PC-9 (cell line): ENCODE data around the gene VSTM2L. TPM values are rescaled to one million over a fixed set of nuclear protein-coding genes. Genes with fewer than 3 reads are reported as not detected.

Source experiments
- BruUV-seq: library from RNA; stranded (reverse); fragments of 400-500 nt; replicated peaks from 2 replicates; lab custom pipeline; 2021; lab: Mats Ljungman, UMichigan
- CTCF ChIA-PET: fragments of 300-600 bp; sonication (Branson Sonifier 250); formaldehyde crosslinking; loops from one replicate; lab custom pipeline; 2022; ENCODE audit warnings: antibody characterized with exemption; lab: Charles Lee
- POLR2A ChIA-PET: fragments of 300-600 bp; sonication (Branson Sonifier 250); formaldehyde crosslinking; loops from one replicate; lab custom pipeline; 2022; ENCODE audit warnings: antibody characterized with exemption; ENCODE audit not compliant: unreplicated experiment; lab: Charles Lee
- DNase-seq, 2 experiments: peaks; one replicate each; pipeline versions ENCODE4 v3.0.0 to v3.0.0-alpha.2; 2015 to 2022; ENCODE audit warnings: mixed read lengths in 1 of 2
- H2AFZ ChIP-seq: fragments of 200-600 bp; sonication (generic); 2 replicates; pipeline ENCODE4 v1.8.1; 2017; ENCODE audit warnings: antibody characterized with exemption
- H3F3A ChIP-seq: fragments of 200-600 bp; sonication (generic); 2 replicates; pipeline ENCODE4 v1.8.1; 2017; ENCODE audit warnings: antibody characterized with exemption, mild to moderate bottlenecking, low read depth; ENCODE audit not compliant: insufficient read depth
- H3K27ac ChIP-seq: fragments of 200-600 bp; sonication (generic); 2 replicates; pipeline ENCODE4 v1.6.1; 2016; ENCODE audit warnings: mixed run types
- H3K27me3 ChIP-seq: fragments of 200-600 bp; sonication (generic); 2 replicates; pipeline ENCODE4 v1.6.1; 2016; ENCODE audit warnings: low read depth, mixed run types; ENCODE audit not compliant: insufficient read depth
- H3K36me3 ChIP-seq: fragments of 200-600 bp; sonication (generic); 2 replicates; pipeline ENCODE4 v1.6.1; 2016; ENCODE audit warnings: low read depth, mixed run types
- H3K4me1 ChIP-seq: fragments of 200-600 bp; sonication (generic); replicated peaks from 2 replicates; pipeline ENCODE4 v1.6.1; 2016; ENCODE audit warnings: mixed run types; ENCODE audit not compliant: insufficient read depth
- H3K4me2 ChIP-seq: fragments of 200-600 bp; sonication (generic); 2 replicates; pipeline ENCODE4 v1.6.1; 2017; ENCODE audit warnings: mixed run types
- H3K4me3 ChIP-seq: fragments of 200-600 bp; sonication (generic); 2 replicates; pipeline ENCODE4 v1.6.1; 2016; ENCODE audit warnings: mixed run types
- H3K79me2 ChIP-seq: fragments of 200-600 bp; sonication (generic); 2 replicates; pipeline ENCODE4 v1.6.1; 2017; ENCODE audit warnings: low read depth, mixed run types
- H3K9me2 ChIP-seq: fragments of 200-600 bp; sonication (generic); 2 replicates; pipeline ENCODE4 v1.8.1; 2017; ENCODE audit warnings: mild to moderate bottlenecking; ENCODE audit not compliant: insufficient read depth
- H3K9me3 ChIP-seq: fragments of 200-600 bp; sonication (generic); 2 replicates; pipeline ENCODE4 v1.8.1; 2016; ENCODE audit warnings: low read depth; ENCODE audit not compliant: insufficient read depth
- H4K20me1 ChIP-seq: fragments of 200-600 bp; sonication (generic); 2 replicates; pipeline ENCODE4 v1.8.1; 2017; ENCODE audit not compliant: insufficient read depth
- CTCF ChIP-seq: fragments of 200-600 bp; sonication (generic); conservative IDR thresholded peaks from 2 replicates; pipeline ENCODE4 v1.6.1; 2017; ENCODE audit warnings: mixed run types, antibody characterized with exemption, mild to moderate bottlenecking, moderate library complexity
- EZH2 ChIP-seq: fragments of 200-600 bp; sonication (generic); IDR thresholded peaks from 2 replicates; pipeline ENCODE4 v1.8.0; 2017; ENCODE audit warnings: antibody characterized with exemption, low read depth
- intact Hi-C: fragments of 100-400 bp; cut with micrococcal nuclease; formaldehyde crosslinking; loops from one replicate; pipeline ENCODE4 v1.10.0; 2022; ENCODE audit not compliant: unreplicated experiment
- total RNA-seq: library from RNA; stranded (reverse); gene quantifications from 2 replicates; pipeline ENCODE4 v1.2.3, GENCODE V29; 2021

VSTM2L gene
- total RNA-seq, 1 experiment from 2014 or later: 1.4 TPM

GRCh38 chr20:37896932-37897548 is 5.9 kb upstream of the VSTM2L start:
- Histone ChIP-seq H3K36me3 (no peaks in the 10 kb centered on the region), H3K4me3 (no peak overlapping the region), H3K27ac (no peak overlapping the region), H2AFZ (no peak overlapping the region), H3K4me1 (no peaks in the 10 kb centered on the region), H3K79me2 (no peaks in the 10 kb centered on the region), H3K9me3 (no peaks in the 10 kb centered on the region), H3K27me3 (peaks cover 2% of the 10 kb centered on the region), H3K4me2 (no peak overlapping the region), H3K9me2 (no peaks in the 10 kb centered on the region), H4K20me1 (no peaks in the 10 kb centered on the region; the same call in 1 of the 2 replicates), H3F3A (no peaks in the 10 kb centered on the region; the same call in 1 of the 2 replicates)
- ChIA-PET POLR2A (no interaction called here), CTCF (no interaction called here)
- no peak for TF ChIP-seq CTCF
- no peak for TF ChIP-seq EZH2
- intact Hi-C loops: loop anchor here (10.0 kb wide), 1 partner anchor 242 kb away; no protein-coding TSS in a partner anchor
- no peak for DNase-seq
- no TSS peak for BruUV-seq

- no peak overlapping the region for H3K27ac ChIP-seq
- no peaks in the 10 kb centered on the region for H3K36me3 ChIP-seq
- H3K27me3 ChIP-seq: peaks cover 13% of the 10 kb centered on the region
- intact Hi-C loops: loop anchor here (10.0 kb wide), 1 partner anchor 244 kb away; no protein-coding TSS in a partner anchor
- no peak overlapping the region for H3K4me3 ChIP-seq
- CTCF ChIA-PET: no interaction called here
- no peaks in the 10 kb centered on the region; the same call in 1 of the 2 replicates for H4K20me1 ChIP-seq
- DNase-seq: no peak
- no peaks in the 10 kb centered on the region; the same call in 1 of the 2 replicates for H3F3A ChIP-seq
- no peak overlapping the region for H3K4me2 ChIP-seq
- no peak overlapping the region for H2AFZ ChIP-seq
- no peaks in the 10 kb centered on the region for H3K9me3 ChIP-seq
- no peak for TF ChIP-seq EZH2
- no peak for TF ChIP-seq CTCF
- BruUV-seq: no TSS peak
- H3K79me2 ChIP-seq: no peaks in the 10 kb centered on the region
- H3K9me2 ChIP-seq: no peaks in the 10 kb centered on the region
- POLR2A ChIA-PET: no interaction called here
- no peaks in the 10 kb centered on the region for H3K4me1 ChIP-seq
Measured at GRCh38 chr20:37898233-37899104, 4.5 kb upstream of the VSTM2L start.

GRCh38 chr20:37899105-37900045 is 3.6 kb upstream of the VSTM2L start:
- no peak for TF ChIP-seq EZH2
- no peak for TF ChIP-seq CTCF
- Histone ChIP-seq H3K4me3 (no peak overlapping the region), H3K79me2 (no peaks in the 10 kb centered on the region), H3K9me3 (no peaks in the 10 kb centered on the region), H3K9me2 (no peaks in the 10 kb centered on the region), H2AFZ (no peak overlapping the region), H3F3A (no peaks in the 10 kb centered on the region; the same call in 1 of the 2 replicates), H3K4me1 (no peaks in the 10 kb centered on the region), H3K27me3 (peaks cover 22% of the 10 kb centered on the region), H3K36me3 (no peaks in the 10 kb centered on the region), H3K27ac (no peak overlapping the region), H4K20me1 (no peaks in the 10 kb centered on the region; the same call in 1 of the 2 replicates), H3K4me2 (no peak overlapping the region)
- CTCF ChIA-PET: no interaction called here
- POLR2A ChIA-PET: no interaction called here
- BruUV-seq: no TSS peak
- intact Hi-C loops: loop anchor here (5.0 to 10.0 kb wide), 5 partner anchors 135 to 335 kb away; partner anchors contain the start of genes RPRD1B, TGM2 and TTI1
- DNase-seq: no peak
